Adrenal gland (tissue), 12 donors: ENCODE results near the gene PDE7B. TPM values are rescaled to one million over a fixed set of nuclear protein-coding genes. Genes with fewer than 3 reads are reported as not detected.

ENCODE experiments used
- DNase-seq, 7 donors: peaks; one replicate each; pipeline ENCODE4 v3.0.0-alpha.2; 2019 to 2020
- H3K27ac ChIP-seq, 5 donors: fragments of 200-600 bp; sonication (generic) in 4 of 5; 1 replicate in 3 of 5; 2 replicates in 2 of 5; pipeline versions ENCODE4 v1.5.1 to v1.8.0; 2016 to 2020; ENCODE audit warnings: mild to moderate bottlenecking in 1 of 5
- H3K27me3 ChIP-seq: fragments of 200-600 bp; 2 replicates; pipeline ENCODE4 v1.8.0; 2021
- H3K36me3 ChIP-seq, 2 donors: fragments of 200-600 bp; replicated peaks in 1 of 2; 1 replicate in 1 of 2; 2 replicates in 1 of 2; pipeline versions ENCODE4 v1.5.1 to v1.8.0; 2018 to 2022
- H3K4me1 ChIP-seq, 2 donors: fragments of 200-600 bp; replicated peaks in 1 of 2; 1 replicate in 1 of 2; 2 replicates in 1 of 2; pipeline versions ENCODE4 v1.5.1 to v1.8.0; 2018 to 2021
- H3K4me3 ChIP-seq, 4 donors: fragments of 200-600 bp; sonication (generic) in 3 of 4; one replicate each; pipeline ENCODE4 v1.5.1; 2016 to 2018
- H3K9me3 ChIP-seq, 3 donors: fragments of 200-600 bp; sonication (generic) in 1 of 3; replicated peaks in 1 of 3; 1 replicate in 2 of 3; 2 replicates in 1 of 3; pipeline versions ENCODE4 v1.5.1 to v1.8.0; 2016 to 2021
- CTCF ChIP-seq, 6 experiments: fragments of 450-650 bp in 4 of 6; fragments of 200-600 bp in 2 of 6; sonication (generic) in 1 of 6; IDR thresholded peaks; 1 replicate in 5 of 6; 2 replicates in 1 of 6; pipeline versions ENCODE4 v1.5.1 to v1.8.0; 2016 to 2021; ENCODE audit warnings: antibody characterized with exemption in 6 of 6, mild to moderate bottlenecking in 2 of 6, moderate library complexity in 1 of 6
- POLR2A ChIP-seq, 2 donors: fragments of 450-650 bp; IDR thresholded peaks; one replicate each; pipeline ENCODE4 v1.6.1; 2017; ENCODE audit warnings: antibody characterized with exemption in 2 of 2, mild to moderate bottlenecking in 2 of 2, moderate library complexity in 1 of 2
- WGBS, 4 donors: extraction: QIAGEN DNeasy Blood & Tissue Kit in 2 of 4; methylation state at CpG; one replicate each; pipeline versions ENCODE4 v1.1.5 to v1.1.7; 2013 to 2017; 5-methylcytosine and 5-hydroxymethylcytosine counted together
- intact Hi-C, 2 donors: fragments of 100-400 bp; cut with DNase I; formaldehyde crosslinking; loops; one replicate each; pipeline versions ENCODE4 v1.14.1 to v1.15.0; 2022 to 2023
- polyA plus RNA-seq, 3 donors: library from polyadenylated mRNA; stranded (reverse); fragments of 200-250 nt in 2 of 3; fragments of 350-450 nt in 1 of 3; fragmentation: Illumina TruSeq in 1 of 3; extraction: RNeasy Lipid Tissue Mini Kit (QIAGEN cat#74804) in 1 of 3; gene quantifications; one replicate each; pipeline ENCODE4 v1.2.3, GENCODE V29; 2013 to 2014
- total RNA-seq, 9 donors: library from RNA; depleted of rRNA in 4 of 9; stranded (reverse); fragments of >200 nt in 4 of 9; fragments of 120-200 nt in 1 of 9; fragmentation: NEBNext Ultra II Directional in 1 of 9; extraction: Animal tissue kit (Norgen Biotek cat#: 25700) in 1 of 9; gene quantifications; one replicate each; pipeline versions ENCODE4 v1.1.0 to v1.2.4, GENCODE V29; 2013 to 2023
- donor health status: healthy with polysubstance abuse.
- donor health status: Bipolar disorder and iron deficiency.
- donor health status: DM: yes; HTN: yes; CAD: no.
- donor health status: DM: no; HTN: no; CAD: no.
- donor health status: DM: no; HTN: no; CAD: no.
- donor health status: DM: yes; HTN: yes; CAD: no.

Gene PDE7B
- total and polyA plus RNA-seq, 12 donors: 1.3 to 11.5 (median 5.2) TPM

GRCh38 chr6:135985471-135985870 lies 134.0 kb downstream of the PDE7B start:
- intact Hi-C loops: no loop called here
- Histone ChIP-seq H3K36me3 (no peaks in the 10 kb centered on the region), H3K4me1 (no peaks in the 10 kb centered on the region), H3K9me3 (no peaks in the 10 kb centered on the region), H3K27me3 (no peaks in the 10 kb centered on the region), H3K4me3 (no peak overlapping the region), H3K27ac (no peak overlapping the region)
- DNase-seq: no peak
- TF ChIP-seq POLR2A (IDR thresholded peaks at IDR 0.05) (no peak), CTCF (IDR thresholded peaks at IDR 0.05) (no peak)
- WGBS, 4 donors: 67 to 84% (median 78%) methylated on average over 3 of the region's 3 CpGs

- TF ChIP-seq POLR2A (IDR thresholded peaks at IDR 0.05) (no peak), CTCF (IDR thresholded peaks at IDR 0.05) (no peak)
- Histone ChIP-seq H3K4me3 (no peak overlapping the region), H3K27me3 (no peaks in the 10 kb centered on the region), H3K36me3 (no peaks in the 10 kb centered on the region), H3K4me1 (no peaks in the 10 kb centered on the region), H3K9me3 (no peaks in the 10 kb centered on the region), H3K27ac (no peak overlapping the region)
- 90 to 96% (median 92%) methylated on average over 3 of the region's 3 CpGs for WGBS, 4 donors
- DNase-seq: no peak
- intact Hi-C loops: no loop called here
These were observed 135.7 kb downstream of the PDE7B start for GRCh38 chr6:135987226-135987625.

- Histone ChIP-seq H3K36me3 (no peaks in the 10 kb centered on the region), H3K27me3 (no peaks in the 10 kb centered on the region), H3K27ac (no peak overlapping the region), H3K9me3 (no peaks in the 10 kb centered on the region), H3K4me1 (peaks cover 3 to 8% of the 10 kb centered on the region in 2 donors), H3K4me3 (no peak overlapping the region)
- intact Hi-C loops: no loop called here
- 82 to 90% (median 87%) methylated on average over 4 of the region's 4 CpGs for WGBS, 4 donors
- DNase-seq: no peak
- TF ChIP-seq CTCF (IDR thresholded peaks at IDR 0.05) (no peak), POLR2A (IDR thresholded peaks at IDR 0.05) (no peak)
These were observed 138.9 kb downstream of the PDE7B start for GRCh38 chr6:135990439-135990838.

GRCh38 chr6:135990855-135991464 lies 139.5 kb downstream of the PDE7B start:
- TF ChIP-seq CTCF (IDR thresholded peaks at IDR 0.05): no peak
- TF ChIP-seq POLR2A (IDR thresholded peaks at IDR 0.05): no peak
- Histone ChIP-seq H3K27ac (no peak overlapping the region), H3K9me3 (no peaks in the 10 kb centered on the region), H3K27me3 (no peaks in the 10 kb centered on the region), H3K4me1 (peaks cover 7 to 8% of the 10 kb centered on the region in 2 donors), H3K4me3 (no peak overlapping the region), H3K36me3 (no peaks in the 10 kb centered on the region)
- intact Hi-C loops: no loop called here
- no peak for DNase-seq
- WGBS, 4 donors: 82 to 92% (median 87%) methylated on average over 4 of the region's 4 CpGs
